Measurements from ENCODE around the gene FUOM. TPM values are rescaled to one million over a fixed set of nuclear protein-coding genes. Genes with fewer than 3 reads are reported as not detected.

Gene FUOM
- total RNA-seq, 1 experiment from 2014 or later = 41.8 TPM

GRCh38 chr10:133366751-133367150, 8.9 kb upstream of the FUOM start:
- H3K4me3 Mint-ChIP-seq = no peak overlapping the region
- Histone ChIP-seq H3K27ac (ENCODE audit: insufficient read length, low read depth, low read length) (no peak overlapping the region), H2BK12ac (ENCODE audit: insufficient read length, low read depth, low read length) (no peak overlapping the region), H3K4ac (ENCODE audit: low read depth, low read length) (no peak overlapping the region), H2BK15ac (ENCODE audit: low read depth, low read length) (no peak overlapping the region), H3K56ac (ENCODE audit: insufficient read length, low read depth, low read length) (no peak overlapping the region), H2BK5ac (ENCODE audit: insufficient read length, low read length) (no peak overlapping the region), H4K5ac (ENCODE audit: insufficient read length, low read depth, low read length) (no peak overlapping the region), H3K18ac (ENCODE audit: insufficient read length, low read depth, low read length) (no peak overlapping the region), H4K8ac (replicated peaks; ENCODE audit: insufficient read length, low read depth, low read length) (no peak overlapping the region), H2AFZ (ENCODE audit: low read length) (no peak overlapping the region), H3K23me2 (ENCODE audit: insufficient read length, low read depth, low read length, poor library complexity, severe bottlenecking) (no peaks in the 10 kb centered on the region), H3K79me1 (ENCODE audit: insufficient read depth, low read depth, low read length, poor library complexity, severe bottlenecking) (no peaks in the 10 kb centered on the region), H3K4me1 (ENCODE audit: insufficient read depth, low read length) (no peaks in the 10 kb centered on the region), H3K27me3 (ENCODE audit: insufficient read depth, low read length) (no peaks in the 10 kb centered on the region), H3K9me3 (ENCODE audit: control insufficient read depth, low read depth, low read length) (no peaks in the 10 kb centered on the region), H4K20me1 (ENCODE audit: control insufficient read depth, insufficient read depth, insufficient read length) (no peaks in the 10 kb centered on the region), H2BK120ac (ENCODE audit: low read depth, low read length, poor library complexity, severe bottlenecking) (no peak overlapping the region), H2AK5ac (ENCODE audit: insufficient read length, low read length) (no peak overlapping the region), H3K4me2 (ENCODE audit: insufficient read depth, insufficient read length, low read length) (no peak overlapping the region), H3K9ac (ENCODE audit: extremely low read depth, insufficient read length, low read length) (no peak overlapping the region), H3K23ac (ENCODE audit: insufficient read length, low read depth, low read length) (no peak overlapping the region), H3K14ac (ENCODE audit: insufficient read depth, low read length) (no peak overlapping the region), H2BK20ac (ENCODE audit: low read depth, low read length, poor library complexity, severe bottlenecking) (no peak overlapping the region), H3K79me2 (ENCODE audit: insufficient read depth, low read length) (no peaks in the 10 kb centered on the region), H3T11ph (ENCODE audit: low read length) (no peak overlapping the region), H4K91ac (ENCODE audit: insufficient read length, low read depth, low read length) (no peak overlapping the region)
- H3K36me3 Mint-ChIP-seq (ENCODE audit: insufficient read depth in 1 of 3, low read depth in 3 of 3) = peaks cover 37 to 77% (median 76%) of the 10 kb centered on the region in 3 experiments; a peak in 6 of 7 replicates
- no peak for DNase-seq
- no peak overlapping the region for H3K27ac Mint-ChIP-seq
- H3K9me3 Mint-ChIP-seq = no peaks in the 10 kb centered on the region
- TF ChIP-seq CTCF (conservative IDR thresholded peaks at IDR 0.05) = no peak
- no peaks in the 10 kb centered on the region for H3K27me3 Mint-ChIP-seq (ENCODE audit: low read depth)
- H3K4me1 Mint-ChIP-seq = no peaks in the 10 kb centered on the region
- no CpG with 5 or more reads among the region's 13 CpGs for WGBS (ENCODE audit: extremely low coverage, insufficient read length, low lambda C conversion rate)
